Measurements from ENCODE around the gene PAX2. TPM values are rescaled to one million over a fixed set of nuclear protein-coding genes. Genes with fewer than 3 reads are reported as not detected.

Gene PAX2
- total and polyA plus RNA-seq, 2 of the 13 experiments (the other 11 are each of a cell fraction or from before 2014, with no cell fraction given): not detected

DNA sequence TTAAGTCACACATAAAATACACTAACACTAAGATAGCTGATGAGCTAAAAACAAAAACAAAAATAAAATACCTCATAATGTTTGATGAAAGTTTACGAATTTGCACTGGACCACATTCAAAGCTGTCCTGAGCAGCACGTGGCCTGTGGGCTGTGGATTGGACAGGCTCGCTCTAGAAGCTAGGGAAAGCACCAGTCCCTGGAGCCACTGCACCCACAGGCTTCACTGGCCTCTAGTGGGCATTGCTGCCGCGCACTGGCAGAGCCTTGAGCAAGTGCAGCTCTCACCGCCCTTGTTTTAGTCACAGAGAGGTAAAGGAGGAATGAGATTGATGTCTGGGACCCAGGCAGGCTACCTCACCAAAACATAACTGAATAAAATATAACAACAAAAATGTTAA, 67.6 kb downstream of the PAX2 start:
- POLR2A ChIA-PET: no interaction called here
- no peaks in the 10 kb centered on the region for H3K36me3 ChIP-seq (replicated peaks in 1 of 2; ENCODE audit: control insufficient read depth in 1 of 2, insufficient read depth in 2 of 2, low read length in 2 of 2)
- H3K27me3 ChIP-seq (ENCODE audit: control insufficient read depth in 1 of 2, insufficient read depth in 2 of 2, low read length in 2 of 2): peaks cover 9 to 77% of the 10 kb centered on the region in 2 experiments; a peak in 4 of 5 replicates
- no peak overlapping the region for H3K9ac ChIP-seq (ENCODE audit: insufficient read depth, low read depth, low read length)
- H3K79me2 ChIP-seq (ENCODE audit: insufficient read depth, low read length): no peaks in the 10 kb centered on the region
- H2AFZ ChIP-seq (ENCODE audit: low read length): no peak overlapping the region
- no peaks in the 10 kb centered on the region for H3K9me3 ChIP-seq (ENCODE audit: low read length)
- FAIRE-seq: no peak
- H3K4me3 ChIP-seq (replicated peaks in 1 of 3; ENCODE audit: insufficient read depth in 1 of 3, low read depth in 2 of 3, low read length in 3 of 3): no peak overlapping the region
- no TSS peak for BruUV-seq (replicated peaks)
- intact Hi-C loops (cut with micrococcal nuclease; ENCODE audit: unreplicated experiment) (no loop called here), in situ Hi-C loops (cut with HindIII; ENCODE audit: extremely low pct_ligation_motif_present, low pct_unique_long_range_greater_than_20kb) (no loop called here)
- DNase-seq (ENCODE audit: low spot score): no peak
- no peak overlapping the region for H3K27ac ChIP-seq (ENCODE audit: extremely low read length, insufficient read depth, low read length)
- TF ChIP-seq SAFB2 (CRISPR knock-in tag; IDR thresholded peaks at IDR 0.05; ENCODE audit: borderline replicate concordance, low read depth): no peak
- TF ChIP-seq ZBTB7A (CRISPR knock-in tag; IDR thresholded peaks at IDR 0.05): no peak
- TF ChIP-seq SIX4 (CRISPR knock-in tag; IDR thresholded peaks at IDR 0.05): no peak
- TF ChIP-seq, protein P1, sequence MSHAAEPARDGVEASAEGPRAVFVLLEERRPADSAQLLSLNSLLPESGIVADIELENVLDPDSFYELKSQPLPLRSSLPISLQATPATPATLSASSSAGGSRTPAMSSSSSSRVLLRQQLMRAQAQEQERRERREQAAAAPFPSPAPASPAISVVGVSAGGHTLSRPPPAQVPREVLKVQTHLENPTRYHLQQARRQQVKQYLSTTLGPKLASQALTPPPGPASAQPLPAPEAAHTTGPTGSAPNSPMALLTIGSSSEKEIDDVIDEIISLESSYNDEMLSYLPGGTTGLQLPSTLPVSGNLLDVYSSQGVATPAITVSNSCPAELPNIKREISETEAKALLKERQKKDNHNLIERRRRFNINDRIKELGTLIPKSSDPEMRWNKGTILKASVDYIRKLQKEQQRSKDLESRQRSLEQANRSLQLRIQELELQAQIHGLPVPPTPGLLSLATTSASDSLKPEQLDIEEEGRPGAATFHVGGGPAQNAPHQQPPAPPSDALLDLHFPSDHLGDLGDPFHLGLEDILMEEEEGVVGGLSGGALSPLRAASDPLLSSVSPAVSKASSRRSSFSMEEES (CRISPR knock-in tag; IDR thresholded peaks at IDR 0.05): no peak
- TF ChIP-seq ESRRA (CRISPR knock-in tag; IDR thresholded peaks at IDR 0.05; ENCODE audit: low read depth): no peak
- TF ChIP-seq, protein P2, sequence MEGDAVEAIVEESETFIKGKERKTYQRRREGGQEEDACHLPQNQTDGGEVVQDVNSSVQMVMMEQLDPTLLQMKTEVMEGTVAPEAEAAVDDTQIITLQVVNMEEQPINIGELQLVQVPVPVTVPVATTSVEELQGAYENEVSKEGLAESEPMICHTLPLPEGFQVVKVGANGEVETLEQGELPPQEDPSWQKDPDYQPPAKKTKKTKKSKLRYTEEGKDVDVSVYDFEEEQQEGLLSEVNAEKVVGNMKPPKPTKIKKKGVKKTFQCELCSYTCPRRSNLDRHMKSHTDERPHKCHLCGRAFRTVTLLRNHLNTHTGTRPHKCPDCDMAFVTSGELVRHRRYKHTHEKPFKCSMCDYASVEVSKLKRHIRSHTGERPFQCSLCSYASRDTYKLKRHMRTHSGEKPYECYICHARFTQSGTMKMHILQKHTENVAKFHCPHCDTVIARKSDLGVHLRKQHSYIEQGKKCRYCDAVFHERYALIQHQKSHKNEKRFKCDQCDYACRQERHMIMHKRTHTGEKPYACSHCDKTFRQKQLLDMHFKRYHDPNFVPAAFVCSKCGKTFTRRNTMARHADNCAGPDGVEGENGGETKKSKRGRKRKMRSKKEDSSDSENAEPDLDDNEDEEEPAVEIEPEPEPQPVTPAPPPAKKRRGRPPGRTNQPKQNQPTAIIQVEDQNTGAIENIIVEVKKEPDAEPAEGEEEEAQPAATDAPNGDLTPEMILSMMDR (CRISPR knock-in tag; IDR thresholded peaks at IDR 0.05): peak; percentile 31; the same call in 1 of the 2 replicates
- TF ChIP-seq CBX2 (IDR thresholded peaks at IDR 0.05; ENCODE audit: low read depth, low read length): no peak
- TF ChIP-seq CBX2 (CRISPR knock-in tag; IDR thresholded peaks at IDR 0.05; ENCODE audit: low read depth): no peak
- TF ChIP-seq STAG1 (CRISPR knock-in tag; IDR thresholded peaks at IDR 0.05): peak; percentile 43
- no peak for TF ChIP-seq RARA (CRISPR knock-in tag; IDR thresholded peaks at IDR 0.05)
- TF ChIP-seq PHF8 (CRISPR knock-in tag; IDR thresholded peaks at IDR 0.05): no peak
- ATAC-seq: peak; percentile 55; the same call in 2 of the 3 replicates
- H3K4me1 ChIP-seq (ENCODE audit: insufficient read depth, low read length): peaks cover 10% of the 10 kb centered on the region
- CTCF ChIA-PET (ENCODE audit: low intra/inter-chr PET ratio, low total read pairs): no interaction called here
- H3K4me2 ChIP-seq (ENCODE audit: low read depth, low read length): no peak overlapping the region
- no peaks in the 10 kb centered on the region for H4K20me1 ChIP-seq (ENCODE audit: insufficient read depth, low read length)
- 19% methylated on average over 6 of the region's 6 CpGs for WGBS (ENCODE audit: low lambda C conversion rate)

All from HepG2 (cell line).